CD14-positive monocyte (primary cell): ENCODE data around the gene BAG3. TPM values are rescaled to one million over a fixed set of nuclear protein-coding genes. Genes with fewer than 3 reads are reported as not detected.
A peak's percentile ranks its signal among the peaks of the same experiment; 100 is the strongest.

Source experiments
- DNase-seq, 3 donors: peaks; one replicate each; pipeline ENCODE4 v3.0.0-alpha.2; 2011 to 2022
- H2AFZ ChIP-seq: 2 replicates; pipeline ENCODE4 v1.6.0; 2012; ENCODE audit warnings: mild to moderate bottlenecking, low read depth, low read length, inconsistent platforms; ENCODE audit not compliant: insufficient read depth, poor library complexity, severe bottlenecking
- H3K27ac ChIP-seq, 2 donors: 1 replicate in 1 of 2; 2 replicates in 1 of 2; pipeline ENCODE4 v1.5.1; 2012 to 2013; ENCODE audit warnings: low read length in 2 of 2, control low read depth in 1 of 2, inconsistent platforms in 1 of 2, low read depth in 1 of 2, mild to moderate bottlenecking in 1 of 2
- H3K27me3 ChIP-seq, 2 donors: one replicate each; pipeline versions ENCODE4 v1.6.0 to v1.6.1; 2011 to 2013; ENCODE audit warnings: low read length in 2 of 2; ENCODE audit not compliant: control insufficient read depth in 2 of 2, insufficient read depth in 2 of 2
- H3K36me3 ChIP-seq, 2 donors: replicated peaks in 1 of 2; 1 replicate in 1 of 2; 2 replicates in 1 of 2; pipeline versions ENCODE4 v1.5.1 to v1.6.1; 2012 to 2013; ENCODE audit warnings: low read length in 2 of 2, control low read depth in 1 of 2, inconsistent platforms in 1 of 2, mild to moderate bottlenecking in 1 of 2; ENCODE audit not compliant: insufficient read depth in 2 of 2, control insufficient read depth in 1 of 2
- H3K4me1 ChIP-seq, 2 donors: 1 replicate in 1 of 2; 2 replicates in 1 of 2; pipeline versions ENCODE4 v1.5.1 to v1.6.1; 2012 to 2013; ENCODE audit warnings: low read length in 2 of 2, control low read depth in 1 of 2, inconsistent platforms in 1 of 2, mild to moderate bottlenecking in 1 of 2, moderate library complexity in 1 of 2; ENCODE audit not compliant: insufficient read depth in 2 of 2, control insufficient read depth in 1 of 2
- H3K4me2 ChIP-seq: replicated peaks from 2 replicates; pipeline ENCODE3; 2012; ENCODE audit warnings: low read length, moderate library complexity, mild to moderate bottlenecking; ENCODE audit not compliant: poor library complexity, severe bottlenecking; ENCODE audit errors: extremely low read depth
- H3K4me3 ChIP-seq, 3 experiments: fragments of 200-600 bp in 1 of 3; sonication (generic) in 1 of 3; replicated peaks in 1 of 3; 1 replicate in 2 of 3; 2 replicates in 1 of 3; pipeline ENCODE4 v1.5.1; 2011 to 2013; ENCODE audit warnings: low read length in 3 of 3, mild to moderate bottlenecking in 3 of 3, control low read depth in 2 of 3, low read depth in 2 of 3, inconsistent platforms in 1 of 3, moderate library complexity in 1 of 3
- H3K79me2 ChIP-seq: 2 replicates; pipeline ENCODE4 v1.6.0; 2012; ENCODE audit warnings: mild to moderate bottlenecking, control low read depth, inconsistent platforms, low read length, moderate library complexity; ENCODE audit not compliant: insufficient read depth
- H3K9ac ChIP-seq: 2 replicates; pipeline ENCODE4 v1.6.0; 2017; ENCODE audit warnings: low read length, mild to moderate bottlenecking; ENCODE audit not compliant: insufficient read depth, poor library complexity, severe bottlenecking
- H3K9me3 ChIP-seq, 2 donors: replicated peaks in 1 of 2; 1 replicate in 1 of 2; 2 replicates in 1 of 2; pipeline versions ENCODE4 v1.5.1 to v1.6.1; 2012 to 2013; ENCODE audit warnings: low read length in 2 of 2, control low read depth in 1 of 2; ENCODE audit not compliant: control insufficient read depth in 1 of 2, insufficient read depth in 1 of 2
- H4K20me1 ChIP-seq: 2 replicates; pipeline ENCODE4 v1.6.0; 2012; ENCODE audit warnings: mild to moderate bottlenecking, low read length, control low read depth, moderate library complexity; ENCODE audit not compliant: insufficient read depth
- H3K27ac Mint-ChIP-seq, 7 donors: one replicate each; pipeline ENCODE4 v1.8.0; 2020; ENCODE audit warnings: mild to moderate bottlenecking in 7 of 7, mixed read lengths in 7 of 7, moderate library complexity in 6 of 7, inconsistent platforms in 2 of 7
- H3K27me3 Mint-ChIP-seq, 3 donors: one replicate each; pipeline ENCODE4 v1.8.0; 2021 to 2022; ENCODE audit warnings: low read depth in 3 of 3, mild to moderate bottlenecking in 3 of 3, mixed read lengths in 3 of 3, moderate library complexity in 3 of 3, inconsistent platforms in 1 of 3
- H3K36me3 Mint-ChIP-seq, 2 donors: one replicate each; pipeline ENCODE4 v1.8.0; 2020; ENCODE audit warnings: mixed read lengths in 2 of 2, inconsistent platforms in 1 of 2, mild to moderate bottlenecking in 1 of 2
- H3K4me1 Mint-ChIP-seq: one replicate; pipeline ENCODE4 v1.8.0; 2020; ENCODE audit warnings: mild to moderate bottlenecking, mixed read lengths
- H3K4me3 Mint-ChIP-seq, 2 donors: one replicate each; pipeline ENCODE4 v1.8.0; 2020; ENCODE audit warnings: mild to moderate bottlenecking in 2 of 2, mixed read lengths in 2 of 2, moderate library complexity in 1 of 2
- H3K9me3 Mint-ChIP-seq, 7 donors: one replicate each; pipeline ENCODE4 v1.8.0; 2020 to 2022; ENCODE audit warnings: mixed read lengths in 7 of 7, mild to moderate bottlenecking in 6 of 7, moderate library complexity in 6 of 7, inconsistent platforms in 2 of 7
- CTCF ChIP-seq: fragments of 200-600 bp; IDR thresholded peaks from one replicate; pipeline ENCODE4 v1.8.0; 2022; ENCODE audit warnings: antibody characterized with exemption, mild to moderate bottlenecking
- WGBS: methylation state at CpG from one replicate; pipeline ENCODE4 v1.1.5; 2013; ENCODE audit warnings: missing lambda C conversion rate; ENCODE audit not compliant: insufficient coverage; 5-methylcytosine and 5-hydroxymethylcytosine counted together
- intact Hi-C, 2 donors: fragments of 100-400 bp; cut with micrococcal nuclease; formaldehyde crosslinking; loops; one replicate each; pipeline versions ENCODE4 v1.15.0 to v1.15.1; 2023
- polyA plus RNA-seq, 3 donors: library from polyadenylated mRNA; depleted of rRNA in 1 of 3; unstranded in 2 of 3; stranded (reverse) in 1 of 3; fragments of 300-500 nt in 2 of 3; fragments of >200 nt in 1 of 3; fragmentation: Illumina TruSeq in 2 of 3; gene quantifications; 1 replicate in 2 of 3; 2 replicates in 1 of 3; pipeline ENCODE4 v1.2.3, GENCODE V29; 2012 to 2021

BAG3 gene
- polyA plus RNA-seq, 3 donors = 1.0 to 10.2 (median 2.8) TPM

GRCh38 chr10:119613741-119614140 lies 37.4 kb upstream of the BAG3 start:
- no peak for TF ChIP-seq CTCF
- Mint-ChIP-seq H3K36me3 (no peaks in the 10 kb centered on the region), H3K9me3 (peaks cover 0 to 11% (median 2%) of the 10 kb centered on the region in 7 donors), H3K27me3 (peaks cover 3 to 9% (median 7%) of the 10 kb centered on the region in 3 donors), H3K4me1 (peaks cover 18% of the 10 kb centered on the region), H3K27ac (no peak overlapping the region), H3K4me3 (no peak overlapping the region)
- Histone ChIP-seq H4K20me1 (no peaks in the 10 kb centered on the region), H2AFZ (no peak overlapping the region), H3K9me3 (no peaks in the 10 kb centered on the region), H3K4me2 (no peak overlapping the region), H3K36me3 (no peaks in the 10 kb centered on the region), H3K9ac (no peak overlapping the region), H3K79me2 (no peaks in the 10 kb centered on the region), H3K4me3 (no peak overlapping the region), H3K4me1 (peaks cover 9 to 12% of the 10 kb centered on the region in 2 donors), H3K27me3 (no peaks in the 10 kb centered on the region), H3K27ac (no peak overlapping the region)
- WGBS = 96% methylated on average over 3 of the region's 6 CpGs
- no peak for DNase-seq
- intact Hi-C loops = no loop called here

GRCh38 chr10:119614686-119615085 lies 36.5 kb upstream of the BAG3 start:
- no peak overlapping the region for H3K4me2 ChIP-seq
- no peaks in the 10 kb centered on the region for H3K79me2 ChIP-seq
- H3K9me3 ChIP-seq = no peaks in the 10 kb centered on the region
- H3K4me1 Mint-ChIP-seq = peaks cover 16% of the 10 kb centered on the region
- no peak overlapping the region for H3K9ac ChIP-seq
- no peak overlapping the region for H3K4me3 Mint-ChIP-seq
- no peak overlapping the region for H2AFZ ChIP-seq
- 100% methylated on average over 2 of the region's 5 CpGs for WGBS
- H3K27me3 Mint-ChIP-seq = peaks cover 0 to 8% (median 0%) of the 10 kb centered on the region in 3 donors
- peaks cover 0 to 11% (median 2%) of the 10 kb centered on the region in 7 donors for H3K9me3 Mint-ChIP-seq
- no peak for TF ChIP-seq CTCF
- no peak overlapping the region for H3K27ac ChIP-seq
- H3K36me3 ChIP-seq = no peaks in the 10 kb centered on the region
- H3K27me3 ChIP-seq = no peaks in the 10 kb centered on the region
- H3K4me1 ChIP-seq = peaks cover 9 to 12% of the 10 kb centered on the region in 2 donors
- peak overlapping the region in 1 of 7 donors; percentile 57 for H3K27ac Mint-ChIP-seq
- no peak for DNase-seq
- no peaks in the 10 kb centered on the region for H4K20me1 ChIP-seq
- intact Hi-C loops = no loop called here
- H3K4me3 ChIP-seq = no peak overlapping the region
- H3K36me3 Mint-ChIP-seq = no peaks in the 10 kb centered on the region
